GM12873 (cell line): ENCODE results near the gene TRIM26.

ENCODE experiments used
- TF ChIP-seq, protein P1 (sequence below): IDR thresholded peaks from 2 replicates; pipeline ENCODE4 v1.5.1; 2012; ENCODE audit warnings: low read depth, mild to moderate bottlenecking, moderate library complexity, low read length, control low read depth; ENCODE audit not compliant: insufficient read depth; ENCODE audit errors: missing control alignments

TRIM26 gene

GRCh38 chr6:30204116-30204515 lies 9.1 kb downstream of the TRIM26 start:
- TF ChIP-seq, protein P1, sequence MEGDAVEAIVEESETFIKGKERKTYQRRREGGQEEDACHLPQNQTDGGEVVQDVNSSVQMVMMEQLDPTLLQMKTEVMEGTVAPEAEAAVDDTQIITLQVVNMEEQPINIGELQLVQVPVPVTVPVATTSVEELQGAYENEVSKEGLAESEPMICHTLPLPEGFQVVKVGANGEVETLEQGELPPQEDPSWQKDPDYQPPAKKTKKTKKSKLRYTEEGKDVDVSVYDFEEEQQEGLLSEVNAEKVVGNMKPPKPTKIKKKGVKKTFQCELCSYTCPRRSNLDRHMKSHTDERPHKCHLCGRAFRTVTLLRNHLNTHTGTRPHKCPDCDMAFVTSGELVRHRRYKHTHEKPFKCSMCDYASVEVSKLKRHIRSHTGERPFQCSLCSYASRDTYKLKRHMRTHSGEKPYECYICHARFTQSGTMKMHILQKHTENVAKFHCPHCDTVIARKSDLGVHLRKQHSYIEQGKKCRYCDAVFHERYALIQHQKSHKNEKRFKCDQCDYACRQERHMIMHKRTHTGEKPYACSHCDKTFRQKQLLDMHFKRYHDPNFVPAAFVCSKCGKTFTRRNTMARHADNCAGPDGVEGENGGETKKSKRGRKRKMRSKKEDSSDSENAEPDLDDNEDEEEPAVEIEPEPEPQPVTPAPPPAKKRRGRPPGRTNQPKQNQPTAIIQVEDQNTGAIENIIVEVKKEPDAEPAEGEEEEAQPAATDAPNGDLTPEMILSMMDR: no peak

DNA sequence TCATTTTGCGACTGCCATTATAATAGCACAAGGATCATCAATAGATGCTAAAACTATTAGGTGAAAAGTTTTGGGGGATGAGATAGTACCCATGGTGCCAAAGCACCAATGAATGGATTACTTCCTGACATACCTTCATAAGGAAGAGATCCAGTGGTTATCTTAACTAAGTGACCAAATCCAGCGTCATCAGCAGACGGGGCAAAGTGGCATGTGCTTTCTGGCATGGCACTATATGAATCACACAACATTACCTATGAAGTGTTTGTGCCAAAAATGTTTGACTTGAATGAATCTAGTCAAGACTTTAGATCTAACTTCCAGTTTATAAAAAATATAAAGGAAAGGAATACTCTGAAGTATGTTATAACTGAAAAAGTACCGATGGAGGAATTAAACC lies 10.8 kb downstream of the TRIM26 start:
- TF ChIP-seq, protein P1: no peak

DNA sequence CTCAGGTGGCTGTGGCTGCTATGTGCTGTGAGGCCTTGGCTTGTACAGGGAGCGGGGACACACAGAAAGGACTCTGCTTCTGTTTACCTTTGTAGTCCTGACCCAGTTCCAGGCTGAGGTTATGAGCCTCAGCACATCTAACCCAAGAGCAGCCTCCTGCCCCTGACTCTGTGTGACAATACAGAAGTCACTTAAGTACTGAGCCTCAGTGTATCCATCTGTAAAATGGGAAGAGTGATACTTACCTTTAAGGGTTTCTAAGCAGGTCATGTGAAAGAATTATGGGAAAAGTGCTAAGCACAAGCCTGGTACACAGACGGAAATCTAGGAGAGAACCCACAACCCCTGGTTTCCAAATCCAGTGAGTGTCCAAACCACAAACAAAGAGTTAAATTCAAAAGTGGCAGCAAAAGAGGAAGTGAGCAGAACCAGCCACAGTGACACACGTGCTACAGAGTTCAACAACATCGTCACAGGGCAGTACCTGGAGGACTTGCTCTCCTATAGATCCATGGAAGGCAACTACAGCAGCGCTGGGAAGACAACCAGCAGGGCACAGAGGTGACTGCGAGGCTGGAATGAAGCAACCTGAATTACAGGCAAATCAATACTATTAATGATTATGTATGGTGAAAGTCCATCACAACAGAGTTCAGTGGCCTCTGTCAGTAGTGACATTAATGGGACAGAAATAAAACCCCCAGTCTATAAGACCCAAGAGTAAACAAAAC lies 12.5 kb downstream of the TRIM26 start:
- TF ChIP-seq, protein P1: no peak

DNA sequence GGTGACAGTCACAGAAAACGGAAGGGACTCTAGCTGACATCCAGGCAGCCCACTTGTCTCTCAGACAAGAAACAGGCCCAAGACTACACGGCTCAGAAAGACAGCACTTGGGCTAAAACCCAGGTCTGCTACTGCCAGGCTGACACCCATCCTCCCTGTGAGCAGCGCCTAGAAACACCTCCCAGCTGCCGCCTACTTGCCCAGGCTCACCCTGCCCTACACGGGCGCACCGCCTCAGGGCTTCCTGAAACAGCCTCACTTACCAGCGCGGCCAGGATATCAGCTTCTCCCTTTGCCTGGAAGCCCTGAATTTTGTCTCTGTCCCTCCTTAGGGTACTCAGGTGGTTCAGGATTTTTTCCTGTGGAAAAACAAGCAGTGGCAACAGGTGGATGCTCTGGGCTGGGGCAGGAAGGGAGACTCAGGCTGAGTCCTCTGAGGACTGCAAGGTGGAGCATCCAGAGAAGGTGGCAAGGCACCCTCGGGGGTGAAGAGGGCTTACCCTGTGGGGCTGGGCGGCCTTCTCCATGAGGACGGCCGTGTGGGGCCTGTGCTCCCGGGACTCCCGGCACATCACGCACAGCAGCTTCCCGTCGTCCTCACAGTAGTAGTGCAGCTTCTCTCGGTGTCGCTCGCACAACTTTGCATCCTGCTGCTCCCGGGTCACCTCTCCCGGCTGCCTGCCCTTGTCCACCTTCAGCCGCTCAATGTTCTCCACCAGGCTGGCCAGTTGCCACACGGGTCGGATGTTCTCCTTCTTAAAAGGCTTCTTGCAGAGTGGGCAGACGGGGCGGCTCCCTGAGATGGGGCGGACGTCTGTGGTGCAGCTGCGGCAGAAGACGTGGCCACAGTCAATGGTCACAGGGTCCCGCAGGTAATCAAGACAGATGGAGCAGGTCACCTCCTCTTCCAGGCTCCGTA lies 14.8 kb downstream of the TRIM26 start:
- TF ChIP-seq, protein P1: no peak

- TF ChIP-seq, protein P1: no peak
Measured at GRCh38 chr6:30196376-30196775, 16.8 kb downstream of the TRIM26 start.

- TF ChIP-seq, protein P1: no peak
Measured at GRCh38 chr6:30195951-30196350, 17.3 kb downstream of the TRIM26 start.
